NCI-H2107 (cell line): Measurements from ENCODE around the gene COBL.

Experiments used
- DNase-seq: peaks from one replicate; lab custom pipeline; 2025; lab: John Stamatoyannopoulos, UW

COBL gene

DNA sequence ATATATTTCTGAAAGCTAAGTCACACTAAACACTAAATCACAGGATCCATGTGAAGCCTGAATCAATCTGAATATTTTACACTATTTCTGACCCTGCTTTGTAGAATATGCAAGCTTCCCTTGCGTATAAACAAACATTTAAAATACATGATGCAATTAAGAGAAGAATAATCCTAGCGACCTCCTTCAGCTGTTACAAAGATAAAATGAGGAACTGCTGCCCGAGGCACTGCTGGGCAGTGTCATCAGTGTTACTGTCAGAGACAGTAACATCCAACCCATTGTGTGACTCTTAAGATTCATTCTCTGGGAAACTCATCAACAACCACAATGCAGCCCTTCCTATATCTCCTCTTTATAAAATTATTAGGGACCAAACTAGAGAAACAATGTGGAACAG is 61.6 kb downstream of the COBL start:
- no peak for DNase-seq

GRCh38 chr7:51253157-51253556 is 63.5 kb downstream of the COBL start:
- DNase-seq: no peak

GRCh38 chr7:51251290-51251689 is 65.3 kb downstream of the COBL start:
- no peak for DNase-seq

- no peak for DNase-seq
These were observed 66.1 kb downstream of the COBL start for GRCh38 chr7:51250512-51250911.

- DNase-seq: no peak
These were observed 66.6 kb downstream of the COBL start for GRCh38 chr7:51249991-51250390.

DNA sequence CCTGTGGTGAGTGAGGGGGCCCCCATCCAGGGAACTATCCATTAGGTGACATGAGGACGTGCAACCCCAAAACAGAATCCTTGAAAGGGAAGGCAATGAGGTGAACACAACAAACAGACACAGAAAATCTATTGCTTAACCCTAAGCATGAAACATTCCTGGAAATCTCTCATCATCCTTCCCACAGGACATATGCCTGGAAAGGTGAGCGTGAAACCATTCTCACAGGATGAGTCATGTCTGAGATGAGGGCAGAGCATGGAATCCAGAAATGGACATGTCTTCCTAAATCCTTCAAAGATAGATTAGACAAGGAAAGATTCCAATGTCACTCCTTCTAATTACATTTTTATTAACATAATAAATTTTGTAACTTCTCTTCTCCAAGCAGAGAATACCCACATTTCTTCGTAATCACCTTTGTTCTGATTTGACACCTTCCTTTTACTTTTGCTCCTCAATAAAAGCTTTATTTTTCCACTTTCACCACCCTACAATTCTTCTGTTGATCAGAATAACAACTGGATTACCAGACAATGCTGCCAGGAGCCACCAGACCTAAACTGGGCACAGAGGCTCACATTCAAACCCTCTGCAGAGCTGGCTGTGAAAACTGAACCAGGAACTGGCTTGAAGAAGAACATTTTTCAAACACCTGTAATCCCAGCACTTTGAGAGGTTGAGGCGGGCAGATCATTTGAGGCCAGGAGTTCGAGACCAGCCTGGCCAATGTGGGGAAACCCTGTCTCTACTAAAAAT is 67.2 kb downstream of the COBL start:
- no peak for DNase-seq

DNA sequence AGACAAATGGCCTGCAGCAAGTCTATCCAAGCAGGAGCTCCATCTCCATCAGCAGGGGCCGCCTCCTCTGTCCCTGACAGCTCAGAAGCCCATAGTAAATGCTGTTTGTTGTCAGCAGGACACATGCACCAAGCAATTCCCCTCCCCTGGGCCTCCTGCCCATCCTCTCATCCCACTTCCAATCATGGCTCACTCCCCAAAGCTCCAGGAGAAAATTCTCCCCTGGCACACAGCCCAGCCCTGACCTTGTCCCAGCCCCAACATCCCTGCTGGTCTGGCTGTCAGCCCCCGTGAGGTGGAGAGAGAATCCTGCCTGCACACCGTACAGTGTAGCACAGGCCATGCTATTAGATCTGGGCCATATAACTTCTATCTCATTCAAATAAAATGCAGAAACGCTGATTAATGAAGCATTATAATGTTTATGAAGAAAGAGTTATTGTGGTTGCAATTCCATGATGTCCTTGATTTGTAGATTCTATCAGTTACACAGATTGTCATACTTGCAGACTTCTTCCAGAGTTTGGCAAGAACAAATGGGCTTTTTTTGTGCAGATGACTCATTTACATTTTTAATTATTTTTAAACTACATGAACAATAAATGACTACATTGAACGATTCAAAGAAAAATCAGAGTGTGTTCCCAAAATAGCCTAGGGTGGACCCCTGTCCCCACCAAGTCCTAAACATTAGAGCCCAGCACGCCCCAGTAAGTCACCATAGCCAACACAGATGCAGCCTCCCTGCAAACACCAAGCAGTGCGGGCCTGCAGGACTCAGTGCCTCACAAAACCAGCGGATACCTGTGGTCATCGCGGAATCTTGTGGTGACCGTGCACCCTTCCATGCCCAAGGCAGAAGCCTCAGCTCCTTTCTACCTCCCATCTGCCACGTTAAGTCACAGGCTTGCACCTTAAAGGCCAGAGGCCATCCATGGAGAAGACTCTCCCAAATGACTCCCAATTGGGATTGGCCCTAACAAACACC is 70.1 kb downstream of the COBL start:
- DNase-seq: no peak

GRCh38 chr7:51244885-51245284 is 71.7 kb downstream of the COBL start:
- no peak for DNase-seq

- no peak for DNase-seq
These were observed 72.6 kb downstream of the COBL start for GRCh38 chr7:51244053-51244452.

DNA sequence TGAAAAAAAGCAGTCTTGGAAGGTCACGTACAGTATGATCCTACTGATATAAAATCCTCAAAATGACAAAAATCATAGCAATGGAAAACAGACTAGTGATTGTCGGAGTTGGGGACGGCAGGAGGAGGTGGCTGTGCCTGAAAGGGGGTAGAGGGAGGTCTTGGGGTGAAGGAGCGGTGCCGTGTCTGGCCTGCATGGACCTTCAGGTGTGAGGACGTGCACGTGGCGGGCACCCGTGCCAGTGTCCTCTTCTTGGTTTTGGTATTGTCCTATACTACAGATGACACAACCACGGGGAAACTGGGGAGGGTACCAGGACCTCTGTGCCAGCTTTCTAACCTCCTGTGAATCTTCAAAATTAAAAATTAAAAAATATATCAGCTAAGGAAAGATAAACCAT is 73.0 kb downstream of the COBL start:
- DNase-seq: no peak

- DNase-seq: no peak
These were observed 73.6 kb downstream of the COBL start for GRCh38 chr7:51242881-51243518.

- no peak for DNase-seq
These were observed 74.5 kb downstream of the COBL start for GRCh38 chr7:51242007-51242691.

GRCh38 chr7:51240868-51241267 is 75.7 kb downstream of the COBL start:
- DNase-seq: no peak

- DNase-seq: no peak
These were observed 76.9 kb downstream of the COBL start for GRCh38 chr7:51239691-51240090.

DNA sequence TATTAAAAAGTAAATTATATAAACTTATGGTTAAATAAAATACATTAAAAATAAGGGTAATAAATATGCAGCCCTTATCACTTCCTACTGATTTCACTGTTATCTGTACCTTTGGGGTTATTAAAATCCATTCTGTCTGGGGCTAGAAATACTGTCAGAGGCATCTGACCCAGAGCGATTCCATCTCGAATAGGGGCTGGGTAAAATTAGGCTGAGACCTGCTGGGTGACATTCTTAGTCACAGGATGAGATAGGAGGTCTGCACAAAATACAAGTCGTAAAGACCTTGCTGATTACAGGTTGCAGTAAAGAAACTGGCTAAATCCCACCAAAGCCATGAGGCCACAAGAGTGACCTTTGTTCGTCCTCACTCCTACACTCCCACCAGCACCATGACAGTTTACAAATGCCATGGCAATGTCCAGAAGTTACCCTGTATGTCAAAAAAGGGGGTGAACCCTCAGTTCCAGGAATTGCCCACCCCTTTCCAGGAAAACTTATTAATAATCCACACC is 77.6 kb downstream of the COBL start:
- no peak for DNase-seq

DNA sequence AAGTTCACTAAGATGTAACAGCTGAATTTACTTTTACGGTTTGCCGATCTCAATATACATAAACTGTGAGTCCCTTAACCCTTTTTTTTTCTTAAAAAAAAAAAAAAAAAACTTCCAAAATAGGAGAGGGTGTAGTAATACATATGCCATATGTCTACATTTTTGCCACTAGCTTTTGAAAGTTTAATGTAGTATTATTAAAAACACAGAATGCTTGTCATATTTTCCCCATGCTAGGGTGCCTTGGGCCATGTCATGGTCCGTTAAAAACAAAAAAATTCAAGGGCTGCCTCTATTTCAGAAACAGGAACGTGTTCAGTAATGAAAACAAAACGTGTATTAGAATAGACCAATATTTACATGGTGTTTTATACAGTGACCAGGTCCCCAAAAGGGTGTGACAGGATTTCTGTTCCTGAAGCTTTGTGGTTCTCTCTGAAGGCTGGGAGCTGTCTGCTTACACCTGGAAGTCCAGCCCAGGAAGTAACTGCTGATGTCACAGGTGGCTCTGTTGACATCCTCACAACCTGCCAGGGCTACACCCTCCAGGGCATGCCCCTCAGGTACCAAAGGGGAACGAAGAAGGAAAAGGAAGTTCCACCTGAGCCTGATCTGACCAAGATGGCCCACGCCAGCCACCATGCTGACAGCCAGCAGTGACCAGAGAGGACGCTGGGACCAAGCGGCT is 79.0 kb downstream of the COBL start:
- DNase-seq: no peak

GRCh38 chr7:51236470-51237132 is 80.0 kb downstream of the COBL start:
- DNase-seq: no peak

- DNase-seq: no peak
These were observed 80.9 kb downstream of the COBL start for GRCh38 chr7:51235593-51236313.

DNA sequence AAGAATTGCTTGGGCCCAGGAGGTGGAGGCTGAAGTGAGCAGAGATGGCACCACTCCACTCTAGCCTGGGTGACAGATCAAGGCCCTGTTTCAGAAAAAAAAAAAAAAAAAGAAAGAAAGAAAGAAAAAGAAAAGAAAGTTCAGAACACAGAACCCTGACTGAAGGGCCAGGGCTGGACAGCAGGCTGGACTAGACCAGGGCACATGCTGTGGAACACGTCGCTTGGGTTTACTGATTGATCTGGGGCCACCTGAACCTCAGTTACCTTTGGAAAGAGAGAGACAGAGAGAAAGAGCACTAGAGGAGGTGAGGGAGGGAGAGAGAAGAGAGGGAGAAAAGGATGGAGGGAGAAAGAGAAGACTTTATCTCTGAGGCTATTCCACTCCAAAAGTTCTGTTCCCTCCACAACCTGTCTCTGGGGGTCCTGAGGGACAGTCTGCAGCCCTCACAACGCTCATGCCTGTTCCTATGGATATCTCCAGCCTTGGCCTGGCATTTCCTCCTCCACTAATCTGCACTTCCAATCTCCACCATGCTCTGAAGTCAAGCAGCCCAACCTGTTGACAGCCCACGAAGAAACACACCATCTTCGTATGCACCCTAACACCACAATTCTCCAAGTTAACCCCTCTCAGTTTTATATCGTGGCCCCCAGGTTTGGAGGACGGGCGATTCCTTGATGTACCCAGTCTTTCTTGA is 81.8 kb downstream of the COBL start:
- DNase-seq: no peak
